ENCODE data around the gene MMD.
"Not testable (repeated sequence)": the region's sequence is repeated elsewhere in the genome, so short reads cannot be mapped to it uniquely, and the experiment has no call there.

Gene MMD, protein sequence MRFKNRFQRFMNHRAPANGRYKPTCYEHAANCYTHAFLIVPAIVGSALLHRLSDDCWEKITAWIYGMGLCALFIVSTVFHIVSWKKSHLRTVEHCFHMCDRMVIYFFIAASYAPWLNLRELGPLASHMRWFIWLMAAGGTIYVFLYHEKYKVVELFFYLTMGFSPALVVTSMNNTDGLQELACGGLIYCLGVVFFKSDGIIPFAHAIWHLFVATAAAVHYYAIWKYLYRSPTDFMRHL

DNA sequence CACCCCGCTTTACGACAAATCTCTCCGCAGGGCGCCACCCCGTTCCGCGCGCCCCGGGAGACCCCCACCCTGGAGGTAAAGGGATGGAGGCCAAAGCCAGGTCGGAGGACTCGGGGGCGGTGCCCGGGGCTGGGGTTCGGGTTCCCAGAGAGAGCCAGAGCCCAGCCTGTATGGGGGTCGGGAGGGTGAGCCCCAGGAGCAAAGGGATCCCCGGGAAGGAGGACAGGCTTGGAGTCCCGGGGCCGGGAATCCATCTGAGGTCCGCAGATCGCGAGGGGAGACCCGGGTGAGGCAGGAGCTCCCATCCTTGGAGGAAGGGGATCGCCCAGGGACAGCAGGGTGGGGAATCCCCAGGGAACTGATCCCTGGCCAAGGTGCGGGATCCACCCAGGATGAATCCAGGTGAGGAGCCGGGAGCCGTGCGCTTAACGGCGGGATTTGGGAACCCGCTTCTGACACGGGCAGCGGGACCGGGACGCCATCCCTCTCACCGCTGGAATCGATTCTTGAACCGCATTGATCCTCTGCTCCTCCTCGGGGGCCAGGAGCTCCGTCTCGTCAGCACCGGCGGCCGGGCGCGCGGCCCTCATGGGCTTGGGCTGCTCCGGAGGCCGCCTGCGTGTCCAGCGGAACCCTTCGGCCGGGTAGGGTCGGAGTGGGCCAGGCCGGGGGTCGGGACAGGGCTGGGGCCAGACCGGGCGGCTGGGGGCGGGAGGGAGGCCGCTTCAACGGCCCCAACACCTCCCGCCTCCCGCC is at the start of gene MMD:
TSS of gene MMD (minus strand) at position 657 of the 756 bp plus-strand sequence. CDS start at position 517, 140 bp downstream.
- DNase-seq = no peak

DNA sequence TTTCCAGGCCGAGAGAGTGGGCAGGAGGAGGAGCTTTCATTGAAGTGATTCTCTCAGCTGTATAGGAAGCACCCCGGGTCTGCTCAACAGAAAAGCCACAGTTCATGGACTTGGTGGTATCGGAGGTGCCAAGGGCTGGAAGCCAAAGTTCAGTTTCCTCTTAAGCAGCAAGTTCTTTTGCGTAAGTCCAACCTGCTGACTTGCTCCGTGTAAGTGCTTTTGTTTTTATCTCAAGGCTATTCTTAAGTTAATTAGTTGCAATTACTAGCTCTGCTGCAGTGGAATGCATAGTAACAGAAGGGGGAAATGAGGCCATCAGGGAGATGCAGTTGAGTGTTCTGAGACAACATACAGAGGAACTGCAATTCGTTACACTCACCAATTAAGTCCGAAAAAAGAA is 45.0 kb upstream of the MMD start:
- no peak for DNase-seq

DNA sequence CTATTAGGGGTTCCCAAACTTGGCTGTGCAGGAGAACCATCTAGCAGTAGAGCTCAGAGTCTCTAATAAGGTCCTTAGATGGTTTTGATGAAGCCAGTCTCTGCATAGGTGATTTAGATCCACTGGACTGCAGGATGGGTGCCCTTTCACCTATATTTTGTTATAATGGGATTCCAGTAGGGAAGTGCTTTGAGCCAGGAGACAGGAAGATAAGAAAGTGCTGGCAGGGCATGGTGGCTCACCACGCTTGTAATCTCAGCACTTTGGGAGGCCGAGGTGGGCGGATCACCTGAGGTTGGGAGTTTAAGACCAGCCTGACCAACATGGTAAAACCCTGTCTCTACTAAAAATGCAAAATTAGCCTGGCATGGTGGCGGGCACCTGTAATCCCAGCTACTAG is 44.1 kb upstream of the MMD start:
- DNase-seq = not testable (repeated sequence)

DNA sequence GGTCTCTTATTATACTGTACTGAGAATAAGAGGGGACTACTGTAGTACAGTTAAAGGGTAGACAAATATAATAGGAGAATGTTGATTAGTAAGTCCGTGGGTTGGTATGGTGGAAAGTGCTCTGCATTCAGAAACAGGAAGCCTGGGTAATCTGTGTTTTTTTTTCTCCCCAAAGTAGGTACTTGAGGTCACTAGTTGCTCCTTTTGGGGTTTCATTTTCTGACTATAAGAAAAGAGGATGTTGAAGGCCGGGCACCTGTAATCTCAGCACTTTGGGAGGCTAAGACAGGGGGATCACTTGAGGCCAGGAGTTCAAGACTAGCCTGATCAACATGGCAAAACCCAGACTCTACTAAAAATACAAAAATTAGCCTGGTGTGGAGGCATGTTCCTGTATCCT is 42.0 kb upstream of the MMD start:
- DNase-seq = no peak

DNA sequence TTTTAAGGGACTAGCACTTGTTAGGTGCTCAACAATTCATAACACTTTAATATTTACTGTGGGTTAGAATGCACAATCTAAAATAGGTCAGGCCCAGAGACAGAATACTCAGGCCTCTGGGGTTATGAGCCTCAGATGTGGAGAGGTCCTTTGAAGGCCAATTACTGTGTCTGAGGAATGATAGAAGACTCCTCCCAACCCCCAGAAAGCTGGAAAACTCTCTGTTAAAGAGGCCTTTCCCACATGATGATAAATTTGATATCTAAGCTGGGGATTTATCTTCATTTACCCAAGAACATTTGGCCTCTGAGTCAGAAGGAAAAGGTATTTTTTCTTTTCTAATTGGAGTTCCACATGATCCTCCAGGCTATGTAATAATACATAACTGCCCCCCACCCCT is 41.1 kb upstream of the MMD start:
- no peak for DNase-seq

DNA sequence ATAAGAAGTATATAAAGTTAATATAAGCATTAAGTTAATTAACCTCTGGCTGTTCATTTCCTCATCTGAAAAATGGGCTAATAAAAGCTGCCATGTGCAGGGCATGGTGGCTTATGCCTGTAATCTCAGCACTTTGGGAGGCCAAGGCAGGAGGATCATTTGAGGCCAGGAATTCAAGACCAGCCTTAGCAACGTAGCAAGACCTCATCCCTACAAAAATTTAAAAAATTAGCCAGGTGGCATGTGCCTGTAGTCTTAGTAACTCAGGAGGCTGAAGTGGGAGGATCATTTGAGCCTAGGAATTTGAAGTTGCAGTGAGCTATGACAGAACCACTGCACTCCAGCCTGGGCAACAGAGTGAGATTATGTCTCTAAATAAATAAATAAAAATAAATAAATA is 40.6 kb upstream of the MMD start:
- no peak for DNase-seq

DNA sequence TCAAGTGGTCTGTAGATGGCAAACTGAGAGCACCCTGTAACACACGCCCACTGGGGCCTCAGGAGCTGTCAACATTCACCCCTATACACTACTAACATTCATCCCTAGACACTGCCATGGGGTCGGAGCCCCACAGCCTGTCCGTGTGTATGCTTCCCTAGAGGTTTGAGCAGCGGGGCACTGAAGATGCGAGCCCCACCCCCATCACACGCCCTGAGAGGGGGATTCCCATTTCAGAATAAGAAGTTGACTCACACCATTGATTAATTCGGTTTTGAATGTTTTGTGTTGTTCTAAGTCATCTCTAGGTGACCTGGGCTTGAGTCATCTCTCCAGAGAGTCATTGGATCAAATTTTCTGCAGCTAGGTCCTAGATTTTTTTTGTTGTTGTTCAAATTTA is 37.3 kb upstream of the MMD start:
- peak; percentile 78 to 81 for DNase-seq

DNA sequence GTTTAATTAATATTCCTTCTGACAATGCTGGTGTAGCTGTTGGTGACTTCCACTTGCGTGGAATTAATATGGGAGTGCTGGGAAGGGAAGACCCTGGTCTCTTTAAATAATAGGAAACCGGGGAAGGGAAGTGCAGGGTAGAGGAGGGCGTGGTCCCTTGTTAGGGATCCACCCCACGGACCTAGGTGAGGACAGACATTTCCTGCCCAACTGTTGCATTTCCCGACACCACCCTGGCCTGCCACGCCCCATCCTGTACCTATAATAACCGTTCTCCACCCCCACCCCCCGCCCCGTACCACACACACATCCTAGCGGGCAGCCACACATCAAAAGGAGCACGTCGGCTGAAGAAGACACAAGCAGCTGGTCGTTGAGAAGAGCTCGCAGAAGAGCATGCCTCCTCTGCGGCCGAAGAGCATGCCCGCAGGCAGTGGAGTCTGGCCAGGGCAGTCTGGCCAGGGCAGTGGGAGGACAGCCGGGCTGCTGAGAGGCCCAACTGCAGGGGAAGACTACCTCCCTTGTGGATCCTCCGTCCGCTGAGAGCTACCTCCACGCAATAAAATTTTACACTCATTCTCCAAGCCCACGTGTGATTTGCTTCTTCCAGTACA is 36.8 kb upstream of the MMD start:
- peak in 1 of 2 experiments; percentile 21 for DNase-seq

DNA sequence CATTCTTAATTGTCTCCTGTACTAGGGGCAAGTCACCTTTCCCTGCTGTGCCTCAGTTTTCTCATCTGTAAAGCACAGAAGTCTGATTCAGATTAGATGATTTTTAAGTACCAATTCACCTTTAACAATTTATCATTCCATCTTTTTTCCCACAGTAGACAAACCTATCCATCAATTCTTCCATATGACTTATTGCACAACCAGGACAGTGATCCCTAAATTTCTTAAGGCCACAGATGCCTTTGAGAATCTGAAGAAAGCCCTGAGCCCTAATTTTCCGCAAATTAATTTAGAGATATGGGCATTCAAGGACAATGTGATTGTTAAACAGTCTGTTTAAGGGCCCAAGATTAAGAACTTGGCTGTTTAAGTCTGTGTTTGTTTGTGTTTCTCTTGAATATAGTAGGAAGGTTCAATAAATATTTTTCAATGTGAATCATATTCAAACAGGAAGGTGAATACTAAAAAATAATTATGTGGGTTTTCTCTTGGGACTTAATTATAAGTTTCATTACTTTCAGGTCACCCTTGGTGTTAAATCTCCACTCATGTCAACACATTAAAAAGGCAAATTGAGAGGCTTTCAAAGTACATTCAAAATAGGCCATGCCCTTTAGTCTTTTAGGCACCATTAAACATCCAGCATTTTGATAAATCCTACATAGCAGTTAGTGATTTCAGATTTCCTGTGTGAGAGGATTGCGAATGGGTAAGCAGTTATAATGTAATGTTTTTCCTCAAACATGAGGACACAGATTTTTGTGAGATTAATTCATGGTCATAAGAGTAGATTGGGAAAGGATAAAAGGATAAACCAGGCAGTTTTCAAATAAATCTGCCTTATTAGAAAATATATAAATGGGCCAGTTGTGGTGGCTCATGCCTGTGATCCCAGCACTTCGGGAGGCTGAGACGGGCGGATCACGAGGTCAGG is 34.9 kb upstream of the MMD start:
- DNase-seq = no peak

DNA sequence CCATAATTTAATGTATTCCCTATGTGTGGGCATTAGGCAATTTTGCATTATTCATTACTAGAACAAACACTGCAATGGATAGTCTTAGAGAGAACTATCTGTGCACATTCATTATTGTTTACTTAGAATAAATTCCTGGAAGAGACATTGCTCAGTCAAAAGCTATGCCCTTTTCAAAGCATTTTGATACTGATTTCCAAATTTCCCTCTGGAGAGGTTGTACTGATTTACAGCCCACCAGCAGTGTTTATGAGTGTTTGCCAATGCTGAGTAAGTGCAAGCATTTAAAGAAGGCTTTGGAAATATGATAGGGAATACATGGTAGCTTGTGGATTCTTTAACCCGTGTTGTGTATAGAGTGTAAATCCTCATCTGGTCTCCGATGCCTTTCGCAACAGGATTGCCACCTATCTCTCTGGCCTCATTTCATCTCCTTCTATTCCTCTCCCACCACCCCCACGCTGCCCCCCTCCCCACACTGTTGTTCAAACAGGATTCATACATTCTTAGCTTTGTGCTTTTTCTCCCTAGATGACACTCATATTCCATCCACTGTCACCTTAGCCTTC is 33.4 kb upstream of the MMD start:
- DNase-seq = no peak

DNA sequence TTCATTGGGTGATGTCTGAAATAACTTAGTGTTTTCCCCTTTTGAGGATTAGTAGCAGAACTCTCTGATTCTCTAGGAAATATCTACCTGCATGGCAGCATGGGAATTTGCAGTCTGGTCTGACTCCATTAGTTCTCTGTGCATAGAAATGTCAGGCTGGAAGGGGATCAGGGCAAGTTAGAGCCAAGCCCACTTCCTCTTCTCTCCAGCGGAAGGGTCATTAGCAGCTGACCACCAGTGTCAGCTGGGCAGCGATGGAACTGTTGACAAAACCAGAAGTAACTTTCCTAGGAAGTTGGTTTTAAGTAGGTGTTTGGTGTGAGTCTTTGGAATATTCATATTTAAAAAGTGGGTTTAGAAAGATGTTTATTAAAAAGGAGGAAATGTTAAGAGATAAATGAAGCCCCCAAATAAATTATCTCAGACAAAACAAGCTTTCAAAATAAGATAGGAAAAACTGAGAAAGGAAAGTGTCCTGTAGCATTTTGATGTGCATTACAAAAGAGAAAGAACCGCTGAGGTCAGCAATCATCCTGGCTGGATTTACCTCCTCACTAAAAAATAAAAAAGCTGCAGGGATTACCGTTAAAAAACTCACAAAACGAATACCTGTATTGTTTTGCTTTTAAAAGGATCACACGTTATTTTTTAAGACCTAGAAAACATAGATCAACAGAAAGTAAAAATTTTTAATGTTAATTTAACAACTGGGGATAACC is 32.4 kb upstream of the MMD start:
- no peak for DNase-seq

DNA sequence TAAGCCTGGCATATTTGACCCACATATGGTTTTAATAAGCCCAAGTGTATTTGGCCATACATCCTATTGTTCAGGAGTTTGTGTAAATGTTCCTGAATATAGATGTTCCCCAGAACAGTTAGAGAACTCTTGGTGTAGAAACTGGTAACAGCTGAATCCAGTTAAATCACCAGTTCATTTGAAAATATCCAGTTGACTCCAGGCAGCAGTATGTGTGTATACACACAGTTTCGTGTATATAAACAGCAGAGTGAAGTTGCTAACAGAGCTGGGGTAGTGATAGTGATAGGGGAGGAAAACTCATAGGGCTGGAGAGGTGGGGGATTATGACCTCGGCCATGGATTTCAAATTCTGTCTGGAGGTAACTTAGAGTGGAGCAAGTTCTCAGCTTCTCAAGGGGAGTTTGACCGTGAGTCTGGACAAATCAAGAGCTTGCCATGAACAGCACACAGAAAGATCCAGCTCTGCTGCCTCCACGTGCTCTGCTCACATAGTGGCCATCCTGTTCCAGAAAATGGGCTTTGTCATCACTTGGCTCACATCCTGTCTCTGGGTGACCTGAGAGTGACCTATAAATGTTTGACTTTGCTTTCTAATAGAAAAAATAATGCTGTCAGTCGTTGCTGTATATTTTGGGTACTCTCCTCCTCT is 30.6 kb upstream of the MMD start:
- no peak for DNase-seq

DNA sequence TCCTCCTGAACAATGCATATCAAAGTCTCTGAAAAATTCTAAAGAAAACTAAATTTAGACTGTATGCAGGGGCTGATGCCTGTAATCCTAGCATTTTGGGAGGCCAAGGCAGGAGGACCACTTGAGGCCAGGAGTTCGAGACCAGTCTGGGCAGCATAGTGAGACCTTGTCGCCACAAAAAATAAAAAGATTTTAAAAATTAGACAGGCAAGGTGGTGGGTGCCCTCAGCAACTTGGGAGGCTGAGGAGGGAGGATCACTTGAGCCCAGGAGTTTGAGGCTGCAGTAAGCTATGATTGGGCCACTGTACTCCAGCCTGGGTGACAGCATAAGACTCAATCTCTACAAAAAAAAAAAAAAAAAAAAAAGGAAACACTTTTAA is 30.1 kb upstream of the MMD start:
- no peak for DNase-seq

DNA sequence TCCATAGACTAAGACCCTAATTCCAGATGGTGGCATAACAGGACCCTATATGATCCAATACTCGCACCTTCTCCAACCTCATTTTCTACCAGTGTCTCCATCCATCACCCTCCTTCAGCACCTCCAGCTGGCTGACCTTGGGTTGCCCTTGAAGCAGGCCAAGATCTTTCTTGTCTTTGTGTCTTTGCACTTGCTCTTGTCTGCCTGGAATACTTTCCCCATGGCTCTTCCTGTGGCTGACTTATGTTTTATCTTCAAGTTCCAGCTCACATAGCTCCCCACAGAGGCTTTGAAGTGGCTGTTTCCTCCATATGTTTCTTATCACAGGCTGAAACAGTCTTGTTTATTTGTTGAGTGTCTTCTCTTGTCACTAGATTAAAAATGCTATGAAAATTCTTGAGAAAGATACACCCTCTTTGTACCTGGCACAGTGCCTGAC is 29.6 kb upstream of the MMD start:
- DNase-seq = no peak

DNA sequence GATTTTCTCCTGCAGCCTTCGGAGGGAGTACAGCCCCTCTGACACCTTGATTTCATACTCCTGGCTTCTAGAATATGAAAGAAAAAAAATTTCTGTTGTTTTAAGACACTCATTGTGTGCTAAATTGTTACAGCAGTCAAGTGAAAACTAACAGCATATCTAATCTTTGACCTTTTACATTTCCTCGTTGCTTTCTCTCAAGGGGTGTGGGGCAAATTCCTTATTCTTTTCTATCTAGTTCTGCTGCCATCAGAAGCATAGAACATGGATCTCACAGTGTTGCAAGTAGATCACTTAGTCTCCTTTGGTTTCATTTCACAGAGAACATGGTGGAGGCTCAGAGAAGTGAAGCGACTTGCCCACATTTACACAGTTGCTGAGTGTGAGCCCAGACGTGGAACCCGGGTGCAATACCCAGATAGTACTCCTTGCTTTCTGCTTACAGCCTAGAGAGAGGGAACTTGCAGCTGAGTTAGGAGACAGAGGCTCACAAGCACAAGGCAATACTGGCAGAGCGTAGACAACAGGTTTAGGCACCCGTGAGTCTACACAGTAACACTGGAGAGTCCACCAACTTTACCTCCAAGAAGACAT is 28.7 kb upstream of the MMD start:
- no peak for DNase-seq

DNA sequence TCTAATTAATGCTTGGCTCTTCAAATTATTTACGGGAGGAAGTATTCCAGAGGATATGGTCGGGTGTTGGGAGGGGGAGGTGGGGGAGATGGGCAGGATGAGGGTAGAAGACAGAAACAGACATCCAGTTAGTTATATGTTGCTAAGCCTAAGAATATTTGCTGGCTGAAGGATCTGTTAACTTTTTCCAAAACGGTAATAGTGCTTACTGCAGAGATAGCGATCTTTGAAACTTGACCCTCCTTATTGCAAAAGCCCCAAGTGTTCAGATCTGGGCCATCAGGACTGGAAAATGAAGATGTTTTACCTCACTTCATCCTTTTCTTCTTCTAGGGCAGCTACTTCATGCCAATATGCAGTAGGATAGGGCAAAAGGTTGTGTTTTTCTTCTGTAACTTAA is 27.0 kb upstream of the MMD start:
- DNase-seq = no peak

DNA sequence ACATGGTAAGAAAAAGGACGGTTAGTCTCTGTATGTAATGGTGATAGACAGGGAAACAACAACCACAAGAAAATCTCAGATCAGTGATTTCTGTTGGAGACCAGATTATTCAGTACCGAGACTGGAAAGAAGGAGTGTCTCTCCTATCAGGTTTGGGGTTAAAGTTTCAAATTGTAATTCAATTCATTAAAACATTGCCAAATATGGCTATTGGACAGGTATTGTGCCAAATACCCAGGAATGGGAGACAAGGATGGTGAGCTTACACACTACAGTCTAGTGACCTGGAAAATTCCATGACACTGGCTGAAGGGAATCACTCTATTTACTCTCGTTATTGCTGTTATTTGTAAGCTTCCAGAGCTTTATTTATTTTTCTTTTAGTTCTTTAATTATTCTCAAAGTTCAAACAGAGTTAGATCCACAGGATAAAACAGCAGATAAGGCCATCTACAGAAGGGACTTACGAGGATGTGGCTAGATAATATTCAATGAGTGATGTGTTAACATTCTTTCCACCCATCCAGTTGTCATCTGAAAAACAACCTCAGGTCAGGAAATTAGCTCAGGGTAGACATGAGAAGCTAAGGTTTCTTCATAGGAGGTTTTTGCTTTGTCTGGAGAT is 25.1 kb upstream of the MMD start:
- DNase-seq = no peak

DNA sequence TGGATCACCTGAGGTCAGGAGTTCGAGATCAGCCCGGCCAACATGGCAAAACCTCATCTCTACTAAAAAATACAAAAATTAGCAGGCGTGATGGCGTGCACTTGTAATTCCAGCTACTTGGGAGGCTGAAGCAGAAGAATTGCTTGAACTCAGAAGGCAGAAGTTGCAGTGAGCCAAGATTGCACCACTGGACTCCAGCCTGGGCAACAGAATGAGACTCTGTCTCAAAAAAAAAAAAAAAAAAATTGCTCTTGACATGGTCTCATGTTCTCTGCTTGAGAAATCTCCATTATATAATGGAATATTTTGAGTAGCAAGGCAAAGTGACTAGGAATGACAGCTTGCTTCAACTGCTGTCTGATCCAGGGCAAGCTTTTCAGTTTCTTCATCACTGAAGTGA is 24.4 kb upstream of the MMD start:
- not testable (repeated sequence) for DNase-seq

DNA sequence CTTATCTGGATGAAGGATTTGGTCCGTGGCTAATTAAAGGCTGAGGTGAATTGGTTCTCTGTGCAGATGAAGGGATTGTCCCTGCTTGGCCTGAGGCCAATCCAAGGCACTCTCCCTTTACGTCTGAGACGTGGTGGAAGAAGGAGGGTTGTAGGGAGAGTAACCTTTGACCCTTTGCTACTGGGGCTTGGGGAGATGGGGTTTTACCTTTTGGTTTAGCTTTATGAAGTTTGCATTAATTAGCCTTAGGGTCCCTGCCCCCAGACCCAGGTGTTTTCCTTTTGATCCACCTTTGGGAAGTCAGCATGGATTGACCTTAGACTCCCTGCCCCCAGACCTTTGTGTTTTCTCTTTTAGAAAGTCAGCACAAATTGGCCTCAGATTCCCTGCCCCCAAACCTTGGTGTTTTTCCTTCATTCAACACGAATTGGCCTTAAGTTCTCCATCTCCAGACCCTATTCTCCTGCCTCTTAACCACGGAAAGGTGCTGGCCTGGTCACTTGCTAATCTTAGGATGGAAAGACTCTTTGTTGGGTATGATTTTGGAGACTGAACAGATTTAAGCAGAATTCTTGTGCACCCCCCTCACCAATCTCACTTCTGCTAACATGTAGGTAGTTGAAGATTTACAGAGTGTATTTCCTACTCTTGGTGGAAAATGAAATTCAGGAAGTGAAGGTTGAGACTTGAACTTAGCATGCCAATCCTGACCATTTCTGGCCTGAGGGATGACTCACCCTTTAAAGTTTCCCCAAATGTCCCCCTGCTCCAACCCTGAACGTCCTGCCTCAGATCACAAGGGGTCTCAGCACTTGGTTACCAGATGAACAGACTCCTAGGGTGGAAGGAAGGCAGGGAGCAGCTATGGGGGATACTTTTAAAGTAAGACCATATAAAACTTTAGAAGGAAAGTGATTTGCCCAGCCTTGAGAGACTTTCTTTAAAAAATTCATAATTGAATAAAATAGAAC is 23.1 kb upstream of the MMD start:
- DNase-seq = no peak

All from activated T-cell treated with anti-CD3 and anti-CD28 coated beads, Interleukin-2, amount 50 U/mL, for 48 hours (primary cell).